Esophagus squamous epithelium (tissue), 5 donors: Measurements from ENCODE around the gene ARFRP1. TPM values are rescaled to one million over a fixed set of nuclear protein-coding genes. Genes with fewer than 3 reads are reported as not detected.

Source experiments
- DNase-seq: peaks from one replicate; lab custom pipeline; 2025; lab: John Stamatoyannopoulos, UW
- H3K27ac ChIP-seq, 4 donors: fragments of 200-600 bp; sonication (generic); one replicate each; pipeline ENCODE4 v1.5.1; 2016 to 2019; ENCODE audit warnings: mild to moderate bottlenecking in 1 of 4
- H3K27me3 ChIP-seq, 4 donors: fragments of 200-600 bp; sonication (generic); 1 replicate in 3 of 4; 2 replicates in 1 of 4; pipeline versions ENCODE4 v1.5.1 to v1.6.0; 2017 to 2021; ENCODE audit warnings: antibody characterized with exemption in 1 of 4
- H3K36me3 ChIP-seq, 3 donors: fragments of 200-600 bp; sonication (generic); one replicate each; pipeline ENCODE4 v1.5.1; 2016 to 2019
- H3K4me1 ChIP-seq, 3 donors: fragments of 200-600 bp; sonication (generic); one replicate each; pipeline ENCODE4 v1.5.1; 2017 to 2019
- H3K4me3 ChIP-seq, 4 donors: fragments of 200-600 bp; sonication (generic); 1 replicate in 3 of 4; 2 replicates in 1 of 4; pipeline ENCODE4 v1.5.1; 2016 to 2019; ENCODE audit warnings: mild to moderate bottlenecking in 2 of 4, moderate library complexity in 1 of 4
- H3K9me3 ChIP-seq, 3 donors: fragments of 200-600 bp; sonication (generic); one replicate each; pipeline ENCODE4 v1.5.1; 2016 to 2019
- POLR2A ChIP-seq, 4 donors: fragments of 450-650 bp; IDR thresholded peaks; one replicate each; pipeline ENCODE4 v1.6.1; 2017; ENCODE audit warnings: antibody characterized with exemption in 4 of 4, mild to moderate bottlenecking in 4 of 4, moderate library complexity in 3 of 4
- WGBS, 2 donors: methylation state at CpG; one replicate each; pipeline ENCODE4 v1.1.5; 2018; 5-methylcytosine and 5-hydroxymethylcytosine counted together
- intact Hi-C: fragments of 100-400 bp; cut with DNase I; formaldehyde crosslinking; loops from one replicate; pipeline ENCODE4 v1.15.0; 2022
- total RNA-seq, 4 donors: library from RNA; depleted of rRNA; stranded (reverse); fragments of >200 nt; gene quantifications; one replicate each; pipeline ENCODE4 v1.1.0, GENCODE V29; 2016
- TF ChIP-seq, protein P1 (sequence below), 6 experiments: fragments of 450-650 bp in 4 of 6; fragments of 200-600 bp in 2 of 6; sonication (generic) in 2 of 6; IDR thresholded peaks; one replicate each; pipeline ENCODE4 v1.5.1; 2016 to 2019; ENCODE audit warnings: antibody characterized with exemption in 6 of 6, mild to moderate bottlenecking in 4 of 6, moderate library complexity in 4 of 6
- donor health status: DM: yes; HTN: yes; CAD: no.

ARFRP1 gene
- total RNA-seq, 4 donors from 2014 or later: 30.4 to 45.5 (median 37.0) TPM

DNA sequence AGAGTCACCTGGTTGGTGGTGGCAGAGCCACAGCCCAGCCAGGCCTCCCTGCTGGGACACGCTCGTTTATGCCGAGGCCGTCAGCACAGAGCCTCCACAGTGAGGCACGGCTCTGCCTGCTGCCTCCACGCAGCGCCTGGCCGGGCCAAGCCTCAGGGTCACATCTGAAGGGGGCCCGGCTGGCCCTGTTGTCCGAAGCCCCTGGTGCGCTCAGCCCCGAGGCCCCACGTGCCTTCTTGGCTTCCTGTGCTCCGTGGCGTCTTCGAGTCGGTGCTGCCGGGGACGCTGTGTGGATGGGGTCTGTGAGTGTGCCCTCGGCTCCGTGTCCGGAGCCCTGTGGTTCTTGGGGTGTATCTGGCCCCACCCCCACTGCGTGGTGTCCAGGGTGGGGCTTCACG lies 21.7 kb downstream of the ARFRP1 start:
- no peak overlapping the region for H3K4me3 ChIP-seq

DNA sequence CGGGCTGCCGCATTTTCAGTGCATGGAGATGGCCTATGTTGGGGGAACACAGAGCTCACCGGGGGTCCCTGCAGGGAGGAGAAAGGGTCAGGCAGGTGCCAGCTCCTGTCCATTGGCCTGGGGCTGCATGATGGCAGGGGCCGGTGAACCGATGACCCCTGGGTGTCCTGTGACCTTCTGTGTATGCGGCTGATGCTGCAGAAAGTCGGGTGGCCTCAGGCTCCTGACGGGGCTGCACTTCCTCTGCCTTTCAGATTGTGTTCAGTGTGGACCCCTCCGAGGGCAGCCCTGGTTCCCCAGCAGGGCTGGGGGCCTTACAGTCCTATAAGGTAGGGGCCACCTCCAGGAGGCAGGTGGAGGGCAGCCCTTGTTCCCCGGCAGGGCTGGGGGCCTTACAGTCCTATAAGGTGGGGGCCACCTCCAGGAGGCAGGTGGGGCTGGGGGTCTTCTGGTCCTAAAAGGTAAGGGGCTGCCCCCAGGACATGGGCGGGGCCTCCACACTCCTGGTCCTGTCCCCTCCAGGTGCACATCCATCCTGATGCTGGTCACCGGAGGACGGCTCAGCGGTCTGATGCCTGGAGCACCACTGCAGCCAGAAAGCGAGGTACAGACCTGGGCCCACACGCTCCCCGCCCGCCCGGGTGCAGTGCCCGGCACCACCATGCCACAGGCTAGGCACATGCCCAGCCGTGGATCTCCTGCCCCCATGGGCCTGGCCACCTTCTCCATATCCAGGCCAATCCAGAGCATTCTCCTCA lies 22.3 kb downstream of the ARFRP1 start:
- H3K27ac ChIP-seq: peak overlapping the region; percentile 69 to 96 (median 80)
- no peaks in the 10 kb centered on the region for H3K9me3 ChIP-seq
- peaks cover 51 to 82% (median 57%) of the 10 kb centered on the region in 3 donors for H3K4me1 ChIP-seq
- intact Hi-C loops: no loop called here
- no peak overlapping the region for H3K4me3 ChIP-seq
- H3K36me3 ChIP-seq: peaks cover 0 to 7% (median 0%) of the 10 kb centered on the region in 3 donors
- DNase-seq: no peak
- WGBS, 2 donors: 47% methylated on average over 3 of the region's 21 CpGs; no CpG with 5 or more reads in 1 of the 2 donors
- TF ChIP-seq POLR2A (IDR thresholded peaks at IDR 0.05): no peak
- TF ChIP-seq, protein P1, sequence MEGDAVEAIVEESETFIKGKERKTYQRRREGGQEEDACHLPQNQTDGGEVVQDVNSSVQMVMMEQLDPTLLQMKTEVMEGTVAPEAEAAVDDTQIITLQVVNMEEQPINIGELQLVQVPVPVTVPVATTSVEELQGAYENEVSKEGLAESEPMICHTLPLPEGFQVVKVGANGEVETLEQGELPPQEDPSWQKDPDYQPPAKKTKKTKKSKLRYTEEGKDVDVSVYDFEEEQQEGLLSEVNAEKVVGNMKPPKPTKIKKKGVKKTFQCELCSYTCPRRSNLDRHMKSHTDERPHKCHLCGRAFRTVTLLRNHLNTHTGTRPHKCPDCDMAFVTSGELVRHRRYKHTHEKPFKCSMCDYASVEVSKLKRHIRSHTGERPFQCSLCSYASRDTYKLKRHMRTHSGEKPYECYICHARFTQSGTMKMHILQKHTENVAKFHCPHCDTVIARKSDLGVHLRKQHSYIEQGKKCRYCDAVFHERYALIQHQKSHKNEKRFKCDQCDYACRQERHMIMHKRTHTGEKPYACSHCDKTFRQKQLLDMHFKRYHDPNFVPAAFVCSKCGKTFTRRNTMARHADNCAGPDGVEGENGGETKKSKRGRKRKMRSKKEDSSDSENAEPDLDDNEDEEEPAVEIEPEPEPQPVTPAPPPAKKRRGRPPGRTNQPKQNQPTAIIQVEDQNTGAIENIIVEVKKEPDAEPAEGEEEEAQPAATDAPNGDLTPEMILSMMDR (IDR thresholded peaks at IDR 0.05): no peak
- H3K27me3 ChIP-seq: no peaks in the 10 kb centered on the region

More for the DNA sequence above, 21.7 kb downstream of the ARFRP1 start:
- DNase-seq: no peak
- intact Hi-C loops: no loop called here
- H3K27me3 ChIP-seq: no peaks in the 10 kb centered on the region
- peaks cover 56 to 86% (median 62%) of the 10 kb centered on the region in 3 donors for H3K4me1 ChIP-seq
- TF ChIP-seq, protein P1 (IDR thresholded peaks at IDR 0.05): no peak
- TF ChIP-seq POLR2A (IDR thresholded peaks at IDR 0.05): no peak
- peak overlapping the region; percentile 69 to 96 (median 80) for H3K27ac ChIP-seq
- H3K9me3 ChIP-seq: no peaks in the 10 kb centered on the region
- WGBS, 2 donors: 79 to 92% methylated on average over 7 to 17 of the region's 24 CpGs
- peaks cover 0 to under 1% (median 0%) of the 10 kb centered on the region in 3 donors for H3K36me3 ChIP-seq

DNA sequence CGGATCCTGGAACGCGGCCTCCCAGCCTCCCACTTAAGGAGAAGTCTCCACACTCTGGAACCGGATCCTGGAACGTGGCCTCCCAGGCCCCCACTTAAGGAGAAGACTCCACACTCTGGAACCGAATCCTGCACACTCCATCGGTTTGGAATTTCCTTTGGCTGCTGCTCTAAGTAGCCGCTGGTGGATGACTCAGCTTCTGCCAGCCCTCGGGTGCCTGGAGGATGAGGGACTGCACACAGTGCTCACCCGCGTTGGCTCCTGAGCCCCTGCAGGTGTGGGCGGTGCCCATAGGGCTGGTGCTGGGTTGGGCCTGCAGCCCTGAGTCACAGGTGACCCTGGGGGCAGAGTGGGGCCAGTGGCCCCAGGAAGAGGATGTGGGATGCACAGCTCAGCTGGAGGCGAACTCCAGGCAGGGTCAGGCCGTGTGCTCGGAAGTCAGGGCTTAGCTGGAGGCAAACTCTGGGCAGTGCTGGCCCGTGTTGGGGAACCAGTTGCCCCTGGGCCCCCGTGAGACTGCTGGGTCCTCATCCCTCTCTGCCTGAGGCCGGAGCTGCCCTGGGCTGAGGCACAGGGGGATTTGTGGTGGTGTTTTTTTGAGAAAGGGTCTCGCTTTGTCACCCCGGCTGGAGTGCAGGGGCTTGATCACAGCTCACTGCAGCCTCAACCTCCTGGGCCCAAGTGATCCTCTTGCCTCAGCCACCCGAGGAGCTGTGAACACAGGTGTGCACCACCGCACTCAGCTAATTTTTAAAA lies 25.2 kb downstream of the ARFRP1 start:
- TF ChIP-seq, protein P1 (IDR thresholded peaks at IDR 0.05): no peak
- peak in 1 of 4 donors; percentile 23 for TF ChIP-seq POLR2A (IDR thresholded peaks at IDR 0.05)
- DNase-seq: no peak
- Histone ChIP-seq H3K9me3 (no peaks in the 10 kb centered on the region), H3K27me3 (no peaks in the 10 kb centered on the region), H3K27ac (peak overlapping the region; percentile 63 to 92 (median 76)), H3K4me1 (peaks cover 40 to 53% (median 44%) of the 10 kb centered on the region in 3 donors), H3K36me3 (peaks cover 0 to 35% (median 0%) of the 10 kb centered on the region in 3 donors), H3K4me3 (peak overlapping the region in 1 of 4 donors; percentile 12)
- intact Hi-C loops: no loop called here
- WGBS, 2 donors: 21 to 27% methylated on average over 5 to 11 of the region's 22 CpGs

DNA sequence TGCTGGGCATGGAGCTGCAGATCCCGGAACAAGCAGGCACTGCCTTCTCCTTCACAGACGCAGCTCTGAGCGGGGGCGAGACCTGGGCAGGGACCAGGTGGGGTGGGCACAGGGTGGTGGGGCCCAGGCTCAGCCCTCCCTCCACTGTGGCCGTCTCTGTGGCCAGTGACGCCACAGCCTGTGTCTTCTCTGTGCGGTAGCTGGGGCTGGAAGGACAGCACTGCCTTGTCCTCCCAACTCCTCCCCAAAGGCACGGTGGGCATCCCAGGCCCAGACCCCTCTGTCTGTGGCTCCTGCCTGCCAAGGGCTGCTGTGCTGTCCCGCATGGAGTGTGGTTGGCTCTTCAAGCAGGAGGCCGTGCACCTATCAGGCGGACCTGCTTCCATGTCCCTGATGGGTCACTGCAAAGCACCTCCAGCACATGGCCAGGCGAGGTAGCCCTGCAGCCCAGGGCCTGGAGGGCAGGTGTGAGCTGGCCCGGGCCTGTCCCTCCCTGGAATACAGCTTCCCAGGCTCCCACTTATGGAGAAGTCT lies 26.1 kb downstream of the ARFRP1 start:
- no peak for DNase-seq
- no peaks in the 10 kb centered on the region for H3K27me3 ChIP-seq
- WGBS, 2 donors: 60 to 77% methylated on average over 1 to 4 of the region's 13 CpGs

More for the DNA sequence above, 26.1 kb downstream of the ARFRP1 start:
- peaks cover 31 to 44% (median 35%) of the 10 kb centered on the region in 3 donors for H3K4me1 ChIP-seq
- H3K9me3 ChIP-seq: no peaks in the 10 kb centered on the region
- H3K4me3 ChIP-seq: no peak overlapping the region
- intact Hi-C loops: no loop called here
- H3K27ac ChIP-seq: peak overlapping the region; percentile 63 to 92 (median 76)
- TF ChIP-seq POLR2A (IDR thresholded peaks at IDR 0.05): no peak
- TF ChIP-seq, protein P1 (IDR thresholded peaks at IDR 0.05): no peak
- peaks cover 0 to 44% (median 0%) of the 10 kb centered on the region in 3 donors for H3K36me3 ChIP-seq
